ENCODE measurements around the gene CCDC92.
A peak's percentile ranks its signal among the peaks of the same experiment; 100 is the strongest.

The CCDC92 gene, protein sequence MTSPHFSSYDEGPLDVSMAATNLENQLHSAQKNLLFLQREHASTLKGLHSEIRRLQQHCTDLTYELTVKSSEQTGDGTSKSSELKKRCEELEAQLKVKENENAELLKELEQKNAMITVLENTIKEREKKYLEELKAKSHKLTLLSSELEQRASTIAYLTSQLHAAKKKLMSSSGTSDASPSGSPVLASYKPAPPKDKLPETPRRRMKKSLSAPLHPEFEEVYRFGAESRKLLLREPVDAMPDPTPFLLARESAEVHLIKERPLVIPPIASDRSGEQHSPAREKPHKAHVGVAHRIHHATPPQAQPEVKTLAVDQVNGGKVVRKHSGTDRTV

GRCh38 chr12:123972457-123973401 is at the start of gene CCDC92, which contains the start of gene ZNF664:
TSS of gene CCDC92 (minus strand) at chr12:123972831. CDS start at chr12:123944305, 28,526 bp downstream.
TSS of gene ZNF664 (plus strand) at chr12:123973215. CDS start at chr12:124012145, 38,930 bp downstream.
- DNase-seq = peak; percentile 95 to 96

DNA sequence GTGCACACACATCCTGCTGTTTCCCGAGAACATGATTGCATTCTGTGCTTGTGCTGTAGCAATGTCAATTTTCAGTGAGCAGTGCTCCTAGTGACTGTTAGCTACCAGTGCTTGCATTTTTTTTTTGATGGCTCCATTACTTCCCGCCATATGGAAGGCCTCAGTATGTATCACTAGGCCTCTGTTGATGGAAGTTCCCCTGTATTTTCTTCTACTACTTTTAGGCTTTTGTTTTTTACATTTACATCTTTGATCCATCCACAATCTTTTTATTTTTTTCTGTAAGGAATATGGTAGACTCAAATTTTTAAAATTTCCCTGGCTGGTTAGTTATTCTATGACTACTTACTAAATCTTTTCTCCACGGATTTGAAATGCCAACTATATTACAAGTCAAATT is 49.5 kb upstream of the CCDC92 start:
- DNase-seq = no peak

- DNase-seq = no peak
Observed at GRCh38 chr12:124021007-124021406, 48.4 kb upstream of the CCDC92 start.

- DNase-seq = no peak
Observed at GRCh38 chr12:124020514-124020949, 47.9 kb upstream of the CCDC92 start.

GRCh38 chr12:124019115-124019514 is 46.5 kb upstream of the CCDC92 start:
- no peak for DNase-seq

- no peak for DNase-seq
Observed at GRCh38 chr12:124018539-124018938, 45.9 kb upstream of the CCDC92 start.

GRCh38 chr12:124017064-124017463 is 44.4 kb upstream of the CCDC92 start:
- DNase-seq = no peak

- DNase-seq = no peak
Observed at GRCh38 chr12:124015494-124016461, 43.1 kb upstream of the CCDC92 start.

DNA sequence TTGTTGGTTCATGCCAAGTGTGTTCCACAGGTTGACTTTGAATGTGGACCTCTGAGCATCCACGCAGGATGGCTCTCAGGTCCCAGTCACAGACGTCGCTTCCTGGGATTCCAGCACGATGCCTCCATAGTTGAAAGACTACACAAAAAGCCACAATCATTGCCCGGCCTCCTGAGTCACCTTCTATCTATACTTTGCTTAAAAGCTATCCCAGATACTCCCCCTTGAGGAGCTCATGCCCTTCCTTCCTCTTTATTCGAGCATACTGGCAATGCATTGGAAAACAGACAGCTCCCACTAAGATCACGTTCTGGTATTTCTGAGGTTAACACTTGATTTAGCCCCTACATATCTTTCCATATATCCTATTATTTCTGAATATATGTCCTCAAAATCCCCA is 40.4 kb upstream of the CCDC92 start:
- DNase-seq = no peak

GRCh38 chr12:124011435-124012115 is 38.9 kb upstream of the CCDC92 start:
- DNase-seq = no peak

GRCh38 chr12:124010687-124011086 is 38.1 kb upstream of the CCDC92 start:
- no peak for DNase-seq

DNA sequence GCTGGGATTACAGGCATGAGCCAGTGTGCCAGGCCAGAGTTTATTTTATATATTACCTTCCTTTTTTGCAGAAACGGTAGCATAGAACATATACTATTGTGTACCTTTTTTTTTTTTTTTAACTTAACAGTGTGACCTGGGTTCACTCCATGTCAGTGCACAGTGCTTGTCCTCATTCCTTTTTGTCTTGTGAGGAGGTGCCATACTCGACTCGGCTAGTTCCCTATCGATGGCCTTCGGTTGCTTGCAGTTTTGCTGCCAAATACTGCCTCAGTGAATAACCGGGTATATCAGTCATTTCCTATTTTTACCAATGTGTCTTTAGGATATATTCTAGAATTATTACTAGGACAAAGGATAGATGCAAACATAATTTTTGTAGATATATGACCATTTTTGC is 37.1 kb upstream of the CCDC92 start:
- no peak for DNase-seq

- no peak for DNase-seq
Observed at GRCh38 chr12:124008595-124008994, 36.0 kb upstream of the CCDC92 start.

GRCh38 chr12:124007826-124008570 is 35.4 kb upstream of the CCDC92 start:
- no peak for DNase-seq

DNA sequence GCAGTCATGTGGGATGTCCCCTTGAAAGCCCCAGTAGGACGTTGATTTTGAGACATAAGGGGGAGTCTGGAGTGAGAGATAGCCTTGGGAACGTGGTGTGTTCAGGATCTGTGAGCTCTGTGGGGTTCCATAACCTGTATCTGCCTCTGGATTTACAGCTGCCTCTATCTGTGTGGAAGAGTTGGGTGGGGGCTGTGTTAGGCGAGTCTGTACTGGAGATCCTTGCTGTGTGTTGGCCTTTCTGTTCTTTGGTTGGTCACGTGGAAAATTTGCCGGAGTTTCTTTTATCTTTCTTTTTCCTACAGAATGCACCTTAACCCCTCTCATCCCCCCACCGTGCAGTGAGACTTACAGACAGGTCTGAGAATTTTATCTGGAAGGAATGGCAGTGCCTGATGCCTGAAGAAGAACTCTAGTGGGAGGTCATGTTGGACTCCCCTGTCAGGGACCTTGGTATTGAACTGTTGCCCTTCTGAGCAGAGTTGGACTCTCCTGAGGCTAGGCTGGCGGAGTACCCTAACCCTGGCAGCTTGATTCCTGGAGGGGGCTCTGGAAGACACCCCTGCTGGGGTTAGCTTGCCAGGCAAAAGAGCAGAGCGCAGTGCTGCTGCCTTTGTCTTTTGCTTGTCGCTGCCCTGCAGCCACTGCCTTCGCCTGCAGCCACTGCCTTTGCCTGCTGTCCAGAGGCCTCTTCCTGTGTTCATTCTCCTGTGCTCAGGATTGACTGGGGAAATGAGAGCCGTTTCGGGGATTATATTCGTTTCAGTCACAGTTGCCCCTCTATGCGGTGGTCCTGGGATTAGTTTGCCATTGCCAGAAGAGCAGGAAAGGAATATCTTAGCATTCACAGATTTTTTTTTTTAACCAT is 34.4 kb upstream of the CCDC92 start:
- DNase-seq = no peak

DNA sequence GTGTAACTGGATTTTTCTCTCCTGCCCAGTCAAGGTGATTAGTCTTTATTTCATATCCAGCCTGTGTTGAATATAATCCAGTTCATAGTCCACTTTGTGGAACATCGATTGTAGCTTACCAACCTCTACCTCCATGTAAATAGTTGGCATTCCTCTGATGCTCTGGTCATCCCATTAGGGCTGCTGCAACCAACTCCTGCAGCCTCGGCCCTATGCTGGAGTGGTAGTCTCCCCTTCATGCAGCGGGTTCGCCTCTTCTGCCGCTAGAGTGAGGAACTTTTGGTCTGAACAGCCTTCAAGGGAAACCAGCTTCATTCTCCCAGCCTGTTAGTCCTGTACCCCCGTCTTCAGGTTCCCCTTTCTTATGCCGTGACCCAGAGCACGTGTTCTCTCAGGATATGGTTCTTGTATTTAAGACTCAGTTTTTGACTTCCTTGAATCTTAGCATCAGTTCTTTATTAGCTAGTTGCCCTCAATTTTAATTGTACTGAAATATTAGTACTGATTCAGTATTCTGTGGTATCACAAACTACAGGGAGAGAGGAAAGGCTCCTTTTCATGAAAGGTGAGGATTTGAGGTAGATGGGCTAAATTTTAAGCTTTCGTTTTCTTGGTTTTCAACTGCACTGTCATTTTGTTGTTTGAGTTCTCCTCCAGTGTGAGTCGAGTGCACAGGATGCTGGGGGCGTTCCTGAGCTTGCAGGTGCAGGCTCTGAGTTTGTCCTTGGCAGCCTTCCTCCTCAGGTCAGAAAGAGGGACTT is 33.6 kb upstream of the CCDC92 start:
- DNase-seq = peak in 1 of 2 donors; percentile 24

GRCh38 chr12:124004233-124004875 is 31.7 kb upstream of the CCDC92 start:
- no peak for DNase-seq

DNA sequence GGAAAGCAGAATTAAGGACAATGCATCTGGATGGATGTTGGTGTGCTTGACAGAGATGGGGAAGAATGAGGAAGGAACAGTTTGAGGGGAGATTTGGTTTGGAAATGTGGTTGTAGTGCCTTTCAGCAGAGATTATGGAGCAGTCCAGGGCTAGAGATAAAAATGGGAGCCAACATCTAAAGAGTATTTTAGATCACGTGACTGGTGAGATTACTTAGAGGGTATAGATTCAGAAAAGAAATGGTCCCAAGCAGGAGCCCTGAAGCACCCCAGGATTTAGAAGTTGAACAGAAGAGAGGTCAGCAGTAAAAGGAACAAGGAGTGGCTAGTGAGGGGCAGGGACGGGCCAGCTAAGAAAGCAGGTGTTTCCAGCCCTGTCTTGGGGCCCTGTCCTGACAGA is 30.0 kb upstream of the CCDC92 start:
- no peak for DNase-seq

All from stimulated activated CD4-positive, alpha-beta T cell treated with anti-CD3 and anti-CD28 coated beads, Interleukin-2, amount 100 ng/mL, for 24 hours (primary cell).